Measurements from ENCODE around the gene NEB. TPM values are rescaled to one million over a fixed set of nuclear protein-coding genes. Genes with fewer than 3 reads are reported as not detected.

The NEB gene
- polyA plus RNA-seq, 1 of the 3 experiments (the other 2 are of a cell fraction) = 0.02 TPM

GRCh38 chr2:151470556-151470955 is 263.7 kb downstream of the NEB start:
- H3K36me3 ChIP-seq (replicated peaks in 1 of 2; ENCODE audit: control insufficient read depth in 1 of 2, insufficient read depth in 2 of 2, low read length in 1 of 2) = peaks cover 63 to 86% of the 10 kb centered on the region in 2 experiments

GRCh38 chr2:151465771-151466170 is 268.5 kb downstream of the NEB start:
- Histone ChIP-seq H3K27me3 (ENCODE audit: insufficient read depth) (no peaks in the 10 kb centered on the region), H2AFZ (ENCODE audit: low read depth) (no peak overlapping the region), H3K9ac (no peak overlapping the region), H3K9me2 (no peaks in the 10 kb centered on the region), H3K27ac (ENCODE audit: low read depth in 2 of 2, low read length in 1 of 2) (no peak overlapping the region; a peak in 1 of 4 replicates), H3K4me3 (ENCODE audit: low read depth in 2 of 2, low read length in 1 of 2) (no peak overlapping the region), H3K4me1 (ENCODE audit: control insufficient read depth in 1 of 2, insufficient read depth in 2 of 2, low read depth in 1 of 2, low read length in 1 of 2) (no peaks in the 10 kb centered on the region), H4K20me1 (ENCODE audit: insufficient read depth) (no peaks in the 10 kb centered on the region), H3F3A (replicated peaks; ENCODE audit: insufficient read depth) (no peaks in the 10 kb centered on the region), H3K9me3 (0 out of 2 replicates have a peak, but pooled peaks cover 2% of the 10 kb centered on the region), H3K79me2 (ENCODE audit: insufficient read depth) (peaks cover 5% of the 10 kb centered on the region; the same call in 1 of the 2 replicates), H3K36me3 (replicated peaks in 1 of 2; ENCODE audit: control insufficient read depth in 1 of 2, insufficient read depth in 2 of 2, low read length in 1 of 2) (peaks cover 84 to 87% of the 10 kb centered on the region in 2 experiments), H3K4me2 (no peak overlapping the region)
- POLR2A ChIA-PET = no interaction called here
- no peak for DNase-seq
- no peak for TF ChIP-seq RFX5 (IDR thresholded peaks at IDR 0.05; ENCODE audit: low read length)
- TF ChIP-seq FOXJ3 (CRISPR knock-in tag; IDR thresholded peaks at IDR 0.05) = no peak
- no peak for TF ChIP-seq IRF3 (IDR thresholded peaks at IDR 0.05; ENCODE audit: low read depth, low read length)
- TF ChIP-seq RXRA (IDR thresholded peaks at IDR 0.05; ENCODE audit: borderline replicate concordance, low read depth) = no peak
- TF ChIP-seq ZBTB33 (IDR thresholded peaks at IDR 0.05; ENCODE audit: borderline replicate concordance, low read depth) = no peak
- no peak for TF ChIP-seq CHD2 (IDR thresholded peaks at IDR 0.05; ENCODE audit: low read length, partially characterized antibody)
- TF ChIP-seq TAF1 (IDR thresholded peaks at IDR 0.05; ENCODE audit: borderline replicate concordance, low read depth, low read length) = no peak
- TF ChIP-seq NRF1 (IDR thresholded peaks at IDR 0.05; ENCODE audit: low read depth, low read length) = no peak
- 93% methylated on average over 3 of the region's 3 CpGs for WGBS (ENCODE audit: low lambda C conversion rate)
- CTCF ChIA-PET = no interaction called here

More at GRCh38 chr2:151470556-151470955, 263.7 kb downstream of the NEB start:
- no peak for TF ChIP-seq SMC3 (IDR thresholded peaks at IDR 0.05; ENCODE audit: low read depth, low read length)
- no peak for TF ChIP-seq FOXM1 (IDR thresholded peaks at IDR 0.05; ENCODE audit: low read depth)
- no peak for TF ChIP-seq RXRA (IDR thresholded peaks at IDR 0.05; ENCODE audit: borderline replicate concordance, low read depth)
- TF ChIP-seq RAD21 (IDR thresholded peaks at IDR 0.05; ENCODE audit: low read length) = no peak
- no peak for TF ChIP-seq POLR2AphosphoS5 (IDR thresholded peaks at IDR 0.05; ENCODE audit: low read depth, low read length)
- no peak for TF ChIP-seq JUND (IDR thresholded peaks at IDR 0.05)
- Histone ChIP-seq H3F3A (replicated peaks; ENCODE audit: insufficient read depth) (no peaks in the 10 kb centered on the region), H3K27ac (ENCODE audit: low read depth in 2 of 2, low read length in 1 of 2) (no peak overlapping the region), H3K79me2 (ENCODE audit: insufficient read depth) (peaks cover 11% of the 10 kb centered on the region; the same call in 1 of the 2 replicates), H3K9me3 (0 out of 2 replicates have a peak, but pooled peaks cover 5% of the 10 kb centered on the region), H3K4me1 (ENCODE audit: control insufficient read depth in 1 of 2, insufficient read depth in 2 of 2, low read depth in 1 of 2, low read length in 1 of 2) (no peaks in the 10 kb centered on the region), H3K4me3 (ENCODE audit: low read depth in 2 of 2, low read length in 1 of 2) (no peak overlapping the region), H3K4me2 (no peak overlapping the region), H3K9me2 (no peaks in the 10 kb centered on the region), H3K27me3 (ENCODE audit: insufficient read depth) (no peaks in the 10 kb centered on the region), H2AFZ (ENCODE audit: low read depth) (no peak overlapping the region), H4K20me1 (ENCODE audit: insufficient read depth) (no peaks in the 10 kb centered on the region), H3K9ac (no peak overlapping the region)
- 94% methylated on average over 1 of the region's 1 CpG for WGBS (ENCODE audit: low lambda C conversion rate)
- no peak for DNase-seq
- ChIA-PET CTCF (interaction anchor here (2.9 kb wide), 1 partner anchor 33 kb away, joined by 9 read pairs; no protein-coding TSS in a partner anchor), POLR2A (no interaction called here)

All from SK-N-SH (cell line).